ENCODE results near the gene SLF1.

Gene SLF1

DNA sequence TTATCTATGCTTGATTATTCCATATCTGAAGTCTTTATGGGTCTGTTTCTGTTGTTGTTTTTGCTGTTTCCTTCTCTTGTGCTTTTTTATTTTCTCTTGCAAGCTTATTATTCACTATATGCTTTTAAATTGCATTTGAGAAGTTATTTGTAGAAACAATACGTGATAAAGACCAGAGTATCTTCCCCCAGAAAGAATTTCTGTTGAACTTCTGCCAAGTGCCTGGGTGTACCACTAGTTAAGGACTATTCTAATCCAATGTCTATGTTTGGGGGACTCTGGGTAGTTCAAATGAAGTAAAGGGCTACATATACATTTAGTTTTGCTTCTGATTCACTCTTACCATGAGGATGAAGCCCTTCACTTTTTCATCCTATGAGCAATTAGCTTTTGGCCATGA, 54.3 kb downstream of the SLF1 start:
- Histone ChIP-seq H4K20me1 (ENCODE audit: insufficient read depth, low read length) (no peaks in the 10 kb centered on the region), H2AFZ (ENCODE audit: low read depth, low read length) (no peak overlapping the region), H3K27ac (ENCODE audit: low read length) (no peak overlapping the region), H3K27me3 (ENCODE audit: insufficient read depth, low read length, poor library complexity) (no peaks in the 10 kb centered on the region), H3K79me2 (ENCODE audit: insufficient read depth, low read length) (no peaks in the 10 kb centered on the region), H3K4me1 (ENCODE audit: insufficient read depth, low read length) (no peaks in the 10 kb centered on the region), H3K36me3 (ENCODE audit: insufficient read depth, low read length) (peaks cover 30% of the 10 kb centered on the region), H3K9ac (ENCODE audit: low read depth, low read length) (no peak overlapping the region), H3K4me3 (ENCODE audit: low read depth in 1 of 2, low read length in 2 of 2) (no peak overlapping the region), H3K4me2 (ENCODE audit: insufficient read depth, low read length) (no peak overlapping the region), H3K9me3 (ENCODE audit: insufficient read depth, low read length, severe bottlenecking) (no peaks in the 10 kb centered on the region)
- DNase-seq: no peak
- ATAC-seq (ENCODE audit: insufficient read depth, low read depth): no peak
- TF ChIP-seq, protein P1, sequence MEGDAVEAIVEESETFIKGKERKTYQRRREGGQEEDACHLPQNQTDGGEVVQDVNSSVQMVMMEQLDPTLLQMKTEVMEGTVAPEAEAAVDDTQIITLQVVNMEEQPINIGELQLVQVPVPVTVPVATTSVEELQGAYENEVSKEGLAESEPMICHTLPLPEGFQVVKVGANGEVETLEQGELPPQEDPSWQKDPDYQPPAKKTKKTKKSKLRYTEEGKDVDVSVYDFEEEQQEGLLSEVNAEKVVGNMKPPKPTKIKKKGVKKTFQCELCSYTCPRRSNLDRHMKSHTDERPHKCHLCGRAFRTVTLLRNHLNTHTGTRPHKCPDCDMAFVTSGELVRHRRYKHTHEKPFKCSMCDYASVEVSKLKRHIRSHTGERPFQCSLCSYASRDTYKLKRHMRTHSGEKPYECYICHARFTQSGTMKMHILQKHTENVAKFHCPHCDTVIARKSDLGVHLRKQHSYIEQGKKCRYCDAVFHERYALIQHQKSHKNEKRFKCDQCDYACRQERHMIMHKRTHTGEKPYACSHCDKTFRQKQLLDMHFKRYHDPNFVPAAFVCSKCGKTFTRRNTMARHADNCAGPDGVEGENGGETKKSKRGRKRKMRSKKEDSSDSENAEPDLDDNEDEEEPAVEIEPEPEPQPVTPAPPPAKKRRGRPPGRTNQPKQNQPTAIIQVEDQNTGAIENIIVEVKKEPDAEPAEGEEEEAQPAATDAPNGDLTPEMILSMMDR (IDR thresholded peaks at IDR 0.05; ENCODE audit: borderline replicate concordance, extremely low read depth, low read length, poor library complexity, severe bottlenecking): no peak
- no peak for TF ChIP-seq EZH2 (IDR thresholded peaks at IDR 0.05; ENCODE audit: borderline replicate concordance, low read depth, low read length, severe bottlenecking)

DNA sequence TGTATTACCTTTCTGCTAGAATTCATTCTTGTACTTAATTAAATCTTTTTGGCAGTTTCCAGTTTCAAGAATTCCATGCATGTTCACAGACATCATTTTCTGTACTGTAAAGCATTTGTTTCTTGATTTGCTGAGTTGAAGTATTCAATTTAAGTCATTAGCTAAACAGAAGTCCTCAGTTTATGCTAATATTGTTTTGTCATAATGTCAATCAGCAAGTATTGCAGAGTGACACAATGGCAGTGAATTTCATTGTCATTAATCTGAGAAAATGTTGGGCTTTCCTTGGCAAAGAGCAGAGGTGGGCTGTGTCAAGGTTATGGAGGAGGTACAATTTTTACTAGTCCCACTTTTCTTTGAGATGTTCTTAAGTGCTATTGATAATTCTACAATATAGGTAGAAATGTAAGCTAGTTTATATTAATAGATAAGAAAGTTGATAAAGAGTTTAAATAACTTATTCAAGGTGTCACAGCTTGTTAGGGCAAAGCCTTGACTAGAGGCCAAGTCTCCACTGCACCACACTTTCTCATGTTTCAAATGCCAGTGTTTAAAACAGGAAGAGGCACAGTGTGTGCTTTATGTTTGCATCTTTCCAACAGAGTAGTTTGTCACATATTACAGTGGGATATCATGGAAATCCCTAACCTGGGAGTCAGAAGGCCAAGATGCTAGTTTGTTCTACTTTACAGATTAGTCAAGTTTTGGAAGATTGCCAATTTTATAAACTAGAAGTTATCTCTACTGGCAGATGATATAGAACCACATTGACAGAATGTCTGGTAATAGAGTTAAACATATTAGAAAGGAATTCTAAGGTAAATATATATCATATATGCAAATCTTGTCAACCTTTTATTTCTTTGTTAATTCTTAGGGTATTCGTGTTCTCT, 56.3 kb downstream of the SLF1 start:
- Histone ChIP-seq H3K4me3 (ENCODE audit: low read depth in 1 of 2, low read length in 2 of 2) (no peak overlapping the region), H3K4me2 (ENCODE audit: insufficient read depth, low read length) (no peak overlapping the region), H3K79me2 (ENCODE audit: insufficient read depth, low read length) (no peaks in the 10 kb centered on the region), H3K27me3 (ENCODE audit: insufficient read depth, low read length, poor library complexity) (no peaks in the 10 kb centered on the region), H3K27ac (ENCODE audit: low read length) (no peak overlapping the region), H3K36me3 (ENCODE audit: insufficient read depth, low read length) (peaks cover 32% of the 10 kb centered on the region), H3K4me1 (ENCODE audit: insufficient read depth, low read length) (no peaks in the 10 kb centered on the region), H3K9me3 (ENCODE audit: insufficient read depth, low read length, severe bottlenecking) (no peaks in the 10 kb centered on the region), H4K20me1 (ENCODE audit: insufficient read depth, low read length) (no peaks in the 10 kb centered on the region), H3K9ac (ENCODE audit: low read depth, low read length) (no peak overlapping the region), H2AFZ (ENCODE audit: low read depth, low read length) (no peak overlapping the region)
- DNase-seq (no peak), ATAC-seq (ENCODE audit: insufficient read depth, low read depth) (no peak)
- TF ChIP-seq EZH2 (IDR thresholded peaks at IDR 0.05; ENCODE audit: borderline replicate concordance, low read depth, low read length, severe bottlenecking): no peak
- TF ChIP-seq, protein P1 (IDR thresholded peaks at IDR 0.05; ENCODE audit: borderline replicate concordance, extremely low read depth, low read length, poor library complexity, severe bottlenecking): no peak

DNA sequence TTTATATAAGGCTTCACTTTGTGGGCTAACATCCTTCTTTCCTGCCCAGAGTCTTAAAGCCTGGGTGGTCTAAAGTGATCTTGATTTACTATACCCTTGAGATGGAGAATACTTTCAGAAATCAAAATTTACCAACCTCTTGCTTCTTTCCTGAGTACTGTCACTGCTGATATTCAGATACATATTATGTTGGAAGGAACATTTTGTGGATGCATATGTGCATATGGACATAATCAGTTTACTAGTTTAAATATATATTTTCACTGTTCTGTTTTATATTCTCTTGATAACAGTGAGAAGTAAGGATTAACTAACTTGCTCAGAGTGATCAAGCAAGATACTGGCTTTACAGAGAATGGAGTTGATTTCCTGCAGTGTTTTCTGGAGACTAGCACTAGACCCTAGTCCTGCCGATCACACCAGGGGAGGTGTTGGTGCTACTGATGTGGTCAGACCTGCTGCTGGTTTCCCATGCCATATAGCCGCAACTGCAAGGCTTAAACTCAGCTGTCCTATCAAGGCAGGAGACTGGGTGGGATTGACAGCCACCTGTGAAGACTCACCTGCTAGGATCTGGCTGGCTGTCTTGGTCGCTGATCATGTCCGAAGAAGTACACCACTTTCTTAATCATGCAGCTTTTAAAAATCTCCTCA, 57.6 kb downstream of the SLF1 start:
- peaks cover 37% of the 10 kb centered on the region for H3K36me3 ChIP-seq (ENCODE audit: insufficient read depth, low read length)

More for the DNA sequence above, 57.6 kb downstream of the SLF1 start:
- Histone ChIP-seq H3K27ac (ENCODE audit: low read length) (no peak overlapping the region), H3K27me3 (ENCODE audit: insufficient read depth, low read length, poor library complexity) (no peaks in the 10 kb centered on the region), H3K9ac (ENCODE audit: low read depth, low read length) (no peak overlapping the region), H2AFZ (ENCODE audit: low read depth, low read length) (no peak overlapping the region), H3K79me2 (ENCODE audit: insufficient read depth, low read length) (no peaks in the 10 kb centered on the region), H3K4me2 (ENCODE audit: insufficient read depth, low read length) (no peak overlapping the region), H3K4me3 (ENCODE audit: low read depth in 1 of 2, low read length in 2 of 2) (no peak overlapping the region), H3K4me1 (ENCODE audit: insufficient read depth, low read length) (no peaks in the 10 kb centered on the region), H3K9me3 (ENCODE audit: insufficient read depth, low read length, severe bottlenecking) (no peaks in the 10 kb centered on the region), H4K20me1 (ENCODE audit: insufficient read depth, low read length) (no peaks in the 10 kb centered on the region)
- no peak for DNase-seq
- no peak for ATAC-seq (ENCODE audit: insufficient read depth, low read depth)
- TF ChIP-seq, protein P1 (IDR thresholded peaks at IDR 0.05; ENCODE audit: borderline replicate concordance, extremely low read depth, low read length, poor library complexity, severe bottlenecking): no peak
- no peak for TF ChIP-seq EZH2 (IDR thresholded peaks at IDR 0.05; ENCODE audit: borderline replicate concordance, low read depth, low read length, severe bottlenecking)

Measured in DND-41 (cell line).